ENCODE measurements around the gene CCT6A.
A peak's percentile ranks its signal among the peaks of the same experiment; 100 is the strongest.
"Not testable (repeated sequence)": the region's sequence is repeated elsewhere in the genome, so short reads cannot be mapped to it uniquely, and the experiment has no call there.

The CCT6A gene

GRCh38 chr7:56098187-56099008 lies 46.8 kb downstream of the CCT6A start:
- DNase-seq (ENCODE audit: low spot score), result not testable (repeated sequence)

GRCh38 chr7:56099653-56100052 lies 48.1 kb downstream of the CCT6A start:
- DNase-seq (ENCODE audit: low spot score), result no peak

- not testable (repeated sequence) for DNase-seq (ENCODE audit: low spot score)
These were observed 52.6 kb downstream of the CCT6A start for GRCh38 chr7:56104138-56104537.

GRCh38 chr7:56105508-56105907 lies 53.9 kb downstream of the CCT6A start:
- no peak for DNase-seq (ENCODE audit: low spot score)

GRCh38 chr7:56106108-56107073 lies 54.8 kb downstream of the CCT6A start, which contains the start of gene CHCHD2:
CHCHD2 (minus strand) TSS chr7:56106476; CDS start chr7:56106413, 63 bp downstream.
- peak; percentile 99 for DNase-seq (ENCODE audit: low spot score)

GRCh38 chr7:56107954-56108258 lies 56.3 kb downstream of the CCT6A start:
- DNase-seq (ENCODE audit: low spot score), result no peak

- DNase-seq (ENCODE audit: low spot score), result no peak
These were observed 59.0 kb downstream of the CCT6A start for GRCh38 chr7:56110611-56111010.

GRCh38 chr7:56112244-56112643 lies 60.7 kb downstream of the CCT6A start:
- DNase-seq (ENCODE audit: low spot score), result not testable (repeated sequence)
